Vagina (tissue), 2 donors: ENCODE data around the gene TRAPPC10. TPM values are rescaled to one million over a fixed set of nuclear protein-coding genes. Genes with fewer than 3 reads are reported as not detected.

Experiments
- DNase-seq, 2 donors: peaks; one replicate each; pipeline ENCODE4 v3.0.0-alpha.2; 2017; ENCODE audit errors: extremely low spot score in 2 of 2
- H3K27ac ChIP-seq: fragments of 200-600 bp; sonication (generic); one replicate; pipeline ENCODE4 v1.5.1; 2019
- H3K27me3 ChIP-seq: fragments of 200-600 bp; sonication (generic); one replicate; pipeline ENCODE4 v1.5.1; 2019
- H3K36me3 ChIP-seq, 2 donors: fragments of 200-600 bp; sonication (generic); one replicate each; pipeline ENCODE4 v1.5.1; 2017 to 2019
- H3K4me1 ChIP-seq: fragments of 200-600 bp; sonication (generic); one replicate; pipeline ENCODE4 v1.5.1; 2019
- H3K4me3 ChIP-seq, 2 donors: fragments of 200-600 bp; sonication (generic); 1 replicate in 1 of 2; 2 replicates in 1 of 2; pipeline ENCODE4 v1.5.1; 2016 to 2019
- H3K9me3 ChIP-seq: fragments of 200-600 bp; sonication (generic); one replicate; pipeline ENCODE4 v1.5.1; 2019
- CTCF ChIP-seq, 3 experiments: fragments of 450-650 bp in 2 of 3; fragments of 200-600 bp in 1 of 3; sonication (generic) in 1 of 3; IDR thresholded peaks; one replicate each; pipeline ENCODE4 v1.5.1; 2017 to 2019; ENCODE audit warnings: antibody characterized with exemption in 3 of 3, mild to moderate bottlenecking in 2 of 3, moderate library complexity in 2 of 3
- POLR2A ChIP-seq, 2 donors: fragments of 450-650 bp; IDR thresholded peaks; one replicate each; pipeline ENCODE4 v1.6.1; 2017; ENCODE audit warnings: antibody characterized with exemption in 2 of 2, mild to moderate bottlenecking in 2 of 2, moderate library complexity in 2 of 2
- POLR2AphosphoS5 ChIP-seq, 2 donors: sonication (generic); formaldehyde crosslinking; IDR thresholded peaks; one replicate each; pipeline ENCODE4 v1.9.0; 2017; ENCODE audit warnings: antibody characterized with exemption in 2 of 2, mild to moderate bottlenecking in 2 of 2, low read depth in 1 of 2; ENCODE audit not compliant: insufficient read depth in 1 of 2
- intact Hi-C: fragments of 100-400 bp; cut with DNase I; formaldehyde crosslinking; loops from one replicate; pipeline ENCODE4 v1.15.1; 2023
- total RNA-seq: library from RNA; depleted of rRNA; stranded (reverse); fragments of >200 nt; gene quantifications from one replicate; pipeline ENCODE4 v1.2.3, GENCODE V29; 2016

The TRAPPC10 gene
- total RNA-seq, 1 donor from 2014 or later = 22.6 TPM

- no peak for TF ChIP-seq POLR2A (IDR thresholded peaks at IDR 0.05)
- TF ChIP-seq CTCF (IDR thresholded peaks at IDR 0.05) = no peak
- TF ChIP-seq POLR2AphosphoS5 (IDR thresholded peaks at IDR 0.05; ENCODE audit: insufficient read depth in 1 of 2, low read depth in 1 of 2) = no peak
- H3K27me3 ChIP-seq = no peaks in the 10 kb centered on the region
- no peak overlapping the region for H3K27ac ChIP-seq
- peaks cover 0 to 20% of the 10 kb centered on the region in 2 donors for H3K36me3 ChIP-seq
- peaks cover 16% of the 10 kb centered on the region for H3K4me1 ChIP-seq
- intact Hi-C loops = no loop called here
- H3K4me3 ChIP-seq = no peak overlapping the region
- DNase-seq = no peak
- H3K9me3 ChIP-seq = no peaks in the 10 kb centered on the region
Measured at GRCh38 chr21:43982489-43983078, 29.5 kb upstream of the TRAPPC10 start.

GRCh38 chr21:43983390-43983789 lies 28.7 kb upstream of the TRAPPC10 start:
- Histone ChIP-seq H3K27ac (no peak overlapping the region), H3K4me1 (peaks cover 16% of the 10 kb centered on the region), H3K9me3 (no peaks in the 10 kb centered on the region), H3K4me3 (no peak overlapping the region), H3K36me3 (peaks cover 0 to 20% of the 10 kb centered on the region in 2 donors), H3K27me3 (no peaks in the 10 kb centered on the region)
- TF ChIP-seq CTCF (IDR thresholded peaks at IDR 0.05) (no peak), POLR2AphosphoS5 (IDR thresholded peaks at IDR 0.05; ENCODE audit: insufficient read depth in 1 of 2, low read depth in 1 of 2) (no peak), POLR2A (IDR thresholded peaks at IDR 0.05) (no peak)
- intact Hi-C loops = no loop called here
- no peak for DNase-seq

- TF ChIP-seq CTCF (IDR thresholded peaks at IDR 0.05) (no peak), POLR2AphosphoS5 (IDR thresholded peaks at IDR 0.05; ENCODE audit: insufficient read depth in 1 of 2, low read depth in 1 of 2) (no peak), POLR2A (IDR thresholded peaks at IDR 0.05) (no peak)
- Histone ChIP-seq H3K4me1 (peaks cover 16% of the 10 kb centered on the region), H3K27ac (no peak overlapping the region), H3K9me3 (no peaks in the 10 kb centered on the region), H3K27me3 (no peaks in the 10 kb centered on the region), H3K4me3 (no peak overlapping the region), H3K36me3 (peaks cover 0 to 20% of the 10 kb centered on the region in 2 donors)
- intact Hi-C loops = no loop called here
- no peak for DNase-seq
Measured at GRCh38 chr21:43983860-43984420, 28.2 kb upstream of the TRAPPC10 start.

DNA sequence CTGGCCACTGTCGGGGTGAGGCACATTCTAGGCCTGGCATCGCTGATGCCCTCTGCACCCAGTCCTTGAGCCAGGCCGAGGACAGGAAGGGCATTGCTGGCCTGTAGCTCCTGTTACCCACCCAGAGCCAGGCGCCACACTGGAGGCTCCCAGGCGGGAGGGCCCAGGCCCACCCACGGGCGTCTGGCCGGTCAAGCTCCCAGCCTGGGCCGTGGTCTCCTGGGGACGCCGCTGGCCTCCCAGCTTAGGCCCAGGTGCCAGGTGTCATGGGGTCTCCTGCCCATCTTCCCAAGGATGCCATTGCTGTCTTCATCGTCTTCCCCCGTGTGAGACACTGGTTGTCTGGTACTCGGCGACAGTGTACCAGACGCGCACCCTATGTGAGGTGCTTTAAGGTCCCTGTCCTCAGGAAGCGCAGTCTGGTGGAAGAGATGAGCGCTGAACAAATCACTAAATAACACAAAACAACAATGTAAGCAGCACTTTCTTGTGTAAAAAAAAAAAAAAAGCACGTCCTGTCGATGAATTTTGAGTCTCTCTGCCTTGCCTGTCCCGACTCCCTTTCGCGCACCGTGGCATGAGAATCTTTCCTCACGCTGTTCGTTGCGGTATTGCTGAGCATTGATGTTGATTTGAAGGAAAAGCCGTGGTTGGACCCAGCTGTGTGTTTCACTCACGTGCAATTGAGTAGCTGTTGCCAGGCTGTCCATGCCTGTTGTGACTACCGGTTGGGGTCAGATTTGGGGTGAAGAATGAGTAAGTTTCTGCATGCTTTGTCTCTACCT lies 27.0 kb upstream of the TRAPPC10 start:
- Histone ChIP-seq H3K36me3 (peaks cover 0 to 20% of the 10 kb centered on the region in 2 donors), H3K4me1 (peaks cover 16% of the 10 kb centered on the region), H3K4me3 (no peak overlapping the region), H3K27me3 (no peaks in the 10 kb centered on the region), H3K9me3 (no peaks in the 10 kb centered on the region), H3K27ac (no peak overlapping the region)
- DNase-seq = no peak
- intact Hi-C loops = no loop called here
- TF ChIP-seq POLR2AphosphoS5 (IDR thresholded peaks at IDR 0.05; ENCODE audit: insufficient read depth in 1 of 2, low read depth in 1 of 2) (no peak), POLR2A (IDR thresholded peaks at IDR 0.05) (no peak), CTCF (IDR thresholded peaks at IDR 0.05) (no peak)
